Measurements from ENCODE around the gene AFG3L2.
A peak's percentile ranks its signal among the peaks of the same experiment; 100 is the strongest.

The AFG3L2 gene

DNA sequence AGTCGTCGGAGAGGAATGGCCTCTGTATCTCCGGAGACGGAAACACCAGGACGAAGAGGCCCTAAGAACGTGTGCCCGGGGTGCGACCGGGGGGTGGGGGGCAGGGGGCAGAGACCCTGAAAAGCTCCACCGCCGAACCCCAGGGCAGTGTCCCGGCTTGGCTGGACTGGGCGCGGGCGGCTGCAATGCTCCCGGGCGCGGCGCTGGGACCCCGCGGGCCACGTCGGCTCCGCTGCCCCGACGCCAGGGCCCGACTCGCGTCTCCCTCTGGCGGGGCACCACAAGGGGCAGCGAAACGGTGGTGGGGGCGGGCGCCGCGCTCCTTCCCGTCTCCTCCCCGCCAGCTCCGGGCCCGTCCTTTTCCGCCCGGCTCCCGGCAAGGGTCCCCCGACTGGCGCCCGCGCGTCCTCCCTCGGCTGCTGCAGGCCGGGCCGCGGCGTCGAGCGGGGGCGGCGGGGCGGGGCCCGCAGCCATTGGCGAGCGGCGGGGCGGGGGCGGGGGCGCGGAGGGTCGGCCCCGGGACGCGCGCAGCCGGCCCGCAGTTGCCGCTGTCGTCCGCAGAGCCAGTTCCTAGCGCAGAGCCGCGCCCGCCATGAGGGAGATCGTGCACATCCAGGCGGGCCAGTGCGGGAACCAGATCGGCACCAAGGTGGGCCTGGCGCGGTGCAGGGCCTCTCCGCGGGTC is 69.2 kb downstream of the AFG3L2 start, which contains the start of gene TUBB6:
TUBB6 (plus strand) TSS at position 541 of the 685 bp plus-strand sequence; CDS start at position 593, 52 bp downstream.
- H3K27ac ChIP-seq (ENCODE audit: low read depth, low read length) = peak within 1 kb of the TSS; percentile 94
- H3K9me3 ChIP-seq (ENCODE audit: control insufficient read depth in 5 of 5, low read length in 5 of 5) = peaks cover 0 to 3% (median 0%) of the 10 kb centered on the region in 5 donors
- H3K4me3 ChIP-seq (ENCODE audit: low read depth in 1 of 5, low read length in 5 of 5) = peak within 1 kb of the TSS; percentile 82 to 94 (median 87)
- H3K9ac ChIP-seq (ENCODE audit: low read length in 5 of 5) = peak within 1 kb of the TSS in 4 of 5 donors; percentile 82 to 95 (median 93)
- H3K36me3 ChIP-seq (ENCODE audit: control insufficient read depth in 5 of 5, insufficient read depth in 5 of 5, low read length in 5 of 5) = peaks cover 6 to 22% (median 9%) of the 10 kb centered on the region in 5 donors
- no peaks in the 10 kb centered on the region for H3K27me3 ChIP-seq (ENCODE audit: control insufficient read depth in 5 of 5, insufficient read depth in 4 of 5, low read length in 5 of 5)
- peaks cover 4 to 39% (median 32%) of the 10 kb centered on the region in 5 donors for H3K4me1 ChIP-seq (ENCODE audit: control insufficient read depth in 5 of 5, insufficient read depth in 5 of 5, low read length in 5 of 5)

DNA sequence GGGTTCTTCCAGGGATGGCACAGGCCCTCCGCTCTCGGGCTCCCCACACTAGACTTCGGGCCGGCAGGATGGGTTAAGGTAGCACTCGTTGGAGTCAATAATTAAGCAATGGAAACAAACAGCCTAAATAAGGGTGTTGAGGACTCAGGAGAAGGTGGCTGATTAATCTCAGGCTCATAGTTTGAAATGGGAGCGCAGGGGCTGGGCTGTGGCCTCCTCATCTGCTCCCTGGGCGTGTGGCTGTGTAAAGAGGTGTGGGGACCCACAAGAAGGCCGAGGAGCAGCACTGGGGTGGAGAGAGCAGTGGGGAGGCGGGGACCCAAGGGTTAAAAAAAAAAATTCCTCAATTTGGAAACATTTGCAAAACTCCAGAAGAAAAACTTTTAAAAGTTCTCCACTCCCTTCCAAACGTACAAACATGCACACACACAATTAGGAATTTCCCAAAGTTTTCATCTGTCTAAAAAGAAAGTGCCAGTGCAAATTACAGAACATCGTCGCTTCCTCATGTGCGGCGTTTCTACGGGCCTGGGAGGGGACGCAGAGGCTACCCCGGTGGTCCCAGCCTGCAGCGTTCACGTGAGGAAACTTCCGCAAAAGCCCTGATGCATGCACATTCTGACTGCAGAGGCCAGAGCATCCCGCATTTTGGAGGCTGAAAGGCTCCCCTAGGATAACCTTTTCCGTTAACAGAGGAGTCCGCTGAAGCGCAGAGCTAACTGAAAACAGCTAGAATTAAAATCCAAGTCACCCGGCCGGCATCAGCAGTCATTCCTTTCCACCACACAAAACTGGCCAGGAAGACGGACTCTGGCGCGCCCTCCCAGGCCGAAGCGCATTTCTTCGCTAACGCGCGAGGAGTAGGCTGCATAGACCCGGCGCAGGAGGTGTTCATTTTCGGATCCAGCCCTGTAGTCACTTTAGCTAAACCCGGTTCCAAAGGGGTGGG is 70.0 kb downstream of the AFG3L2 start:
- Histone ChIP-seq H3K4me3 (ENCODE audit: low read depth in 1 of 5, low read length in 5 of 5) (peak overlapping the region; percentile 68 to 88 (median 80)), H3K27ac (ENCODE audit: low read depth, low read length) (peak overlapping the region; percentile 84), H3K4me1 (ENCODE audit: control insufficient read depth in 5 of 5, insufficient read depth in 5 of 5, low read length in 5 of 5) (peaks cover 4 to 34% (median 32%) of the 10 kb centered on the region in 5 donors), H3K27me3 (ENCODE audit: control insufficient read depth in 5 of 5, insufficient read depth in 4 of 5, low read length in 5 of 5) (no peaks in the 10 kb centered on the region), H3K9me3 (ENCODE audit: control insufficient read depth in 5 of 5, low read length in 5 of 5) (no peaks in the 10 kb centered on the region), H3K9ac (ENCODE audit: low read length in 5 of 5) (peak overlapping the region in 4 of 5 donors; percentile 43 to 80 (median 64)), H3K36me3 (ENCODE audit: control insufficient read depth in 5 of 5, insufficient read depth in 5 of 5, low read length in 5 of 5) (peaks cover 5 to 17% (median 6%) of the 10 kb centered on the region in 5 donors)

DNA sequence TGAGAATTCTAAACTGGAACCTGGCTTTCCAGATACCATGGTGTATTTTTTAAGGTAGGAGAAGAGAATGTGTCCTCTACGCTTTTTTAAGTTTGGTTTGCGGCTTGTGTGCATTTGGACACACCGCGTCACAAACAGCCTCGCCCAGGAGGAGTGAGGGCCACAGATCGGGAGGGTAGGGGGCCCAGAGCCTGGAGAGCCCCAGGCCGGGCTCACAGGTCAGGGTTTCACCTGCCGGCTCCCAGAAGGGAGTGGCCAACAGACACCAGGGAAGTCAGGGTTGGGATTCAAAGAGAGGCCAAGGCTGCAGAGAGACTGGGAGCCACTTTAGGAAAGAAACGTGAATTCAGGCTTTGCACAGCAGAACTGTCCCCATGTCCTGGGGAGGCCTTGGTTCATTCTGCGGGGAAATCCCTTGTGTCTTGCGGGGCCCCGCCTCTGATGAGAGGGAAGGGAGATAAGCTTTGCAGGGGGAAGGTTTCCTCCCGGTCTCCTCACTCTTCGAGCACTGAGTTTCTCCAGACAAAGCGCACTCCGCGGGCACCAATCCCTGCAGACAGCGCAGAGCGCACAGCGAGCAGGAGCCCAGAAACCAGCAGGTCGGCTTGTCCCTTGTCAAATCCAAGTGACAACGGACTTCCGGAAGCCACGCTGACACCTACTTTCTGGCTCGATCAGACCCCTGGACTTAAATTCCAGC is 70.9 kb downstream of the AFG3L2 start:
- Histone ChIP-seq H3K4me3 (ENCODE audit: low read depth in 1 of 5, low read length in 5 of 5) (peak overlapping the region in 2 of 5 donors; percentile 87 to 88), H3K9me3 (ENCODE audit: control insufficient read depth in 5 of 5, low read length in 5 of 5) (no peaks in the 10 kb centered on the region), H3K27ac (ENCODE audit: low read depth, low read length) (no peak overlapping the region), H3K27me3 (ENCODE audit: control insufficient read depth in 5 of 5, insufficient read depth in 4 of 5, low read length in 5 of 5) (no peaks in the 10 kb centered on the region), H3K4me1 (ENCODE audit: control insufficient read depth in 5 of 5, insufficient read depth in 5 of 5, low read length in 5 of 5) (peaks cover 4 to 33% (median 32%) of the 10 kb centered on the region in 5 donors), H3K36me3 (ENCODE audit: control insufficient read depth in 5 of 5, insufficient read depth in 5 of 5, low read length in 5 of 5) (peaks cover 0 to 10% (median 2%) of the 10 kb centered on the region in 5 donors), H3K9ac (ENCODE audit: low read length in 5 of 5) (peak overlapping the region in 1 of 5 donors; percentile 80)

DNA sequence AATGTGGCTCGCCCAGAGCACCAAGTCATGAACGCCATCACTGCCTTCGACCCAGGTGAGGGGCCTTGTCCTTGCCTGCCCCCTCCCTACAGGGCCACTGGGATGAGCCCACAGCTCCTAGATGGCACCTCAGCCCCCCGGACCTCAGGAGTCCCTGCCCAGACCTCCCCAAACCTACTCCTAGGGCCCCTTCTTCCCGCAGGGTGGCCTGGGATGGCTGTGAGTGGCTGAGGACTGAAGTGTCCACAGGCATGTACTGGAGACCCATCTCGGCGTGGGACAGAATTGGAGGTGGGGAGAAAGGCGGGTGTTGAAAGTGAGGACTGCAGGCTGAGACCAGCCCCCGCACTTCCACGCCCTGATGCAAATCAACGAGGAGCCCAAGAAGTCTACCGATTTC is 71.8 kb downstream of the AFG3L2 start:
- Histone ChIP-seq H3K4me3 (ENCODE audit: low read depth in 1 of 5, low read length in 5 of 5) (no peak overlapping the region), H3K36me3 (ENCODE audit: control insufficient read depth in 5 of 5, insufficient read depth in 5 of 5, low read length in 5 of 5) (peaks cover 0 to 5% (median 0%) of the 10 kb centered on the region in 5 donors), H3K9ac (ENCODE audit: low read length in 5 of 5) (no peak overlapping the region), H3K9me3 (ENCODE audit: control insufficient read depth in 5 of 5, low read length in 5 of 5) (no peaks in the 10 kb centered on the region), H3K27me3 (ENCODE audit: control insufficient read depth in 5 of 5, insufficient read depth in 4 of 5, low read length in 5 of 5) (no peaks in the 10 kb centered on the region), H3K4me1 (ENCODE audit: control insufficient read depth in 5 of 5, insufficient read depth in 5 of 5, low read length in 5 of 5) (peaks cover 3 to 26% (median 25%) of the 10 kb centered on the region in 5 donors), H3K27ac (ENCODE audit: low read depth, low read length) (no peak overlapping the region)

DNA sequence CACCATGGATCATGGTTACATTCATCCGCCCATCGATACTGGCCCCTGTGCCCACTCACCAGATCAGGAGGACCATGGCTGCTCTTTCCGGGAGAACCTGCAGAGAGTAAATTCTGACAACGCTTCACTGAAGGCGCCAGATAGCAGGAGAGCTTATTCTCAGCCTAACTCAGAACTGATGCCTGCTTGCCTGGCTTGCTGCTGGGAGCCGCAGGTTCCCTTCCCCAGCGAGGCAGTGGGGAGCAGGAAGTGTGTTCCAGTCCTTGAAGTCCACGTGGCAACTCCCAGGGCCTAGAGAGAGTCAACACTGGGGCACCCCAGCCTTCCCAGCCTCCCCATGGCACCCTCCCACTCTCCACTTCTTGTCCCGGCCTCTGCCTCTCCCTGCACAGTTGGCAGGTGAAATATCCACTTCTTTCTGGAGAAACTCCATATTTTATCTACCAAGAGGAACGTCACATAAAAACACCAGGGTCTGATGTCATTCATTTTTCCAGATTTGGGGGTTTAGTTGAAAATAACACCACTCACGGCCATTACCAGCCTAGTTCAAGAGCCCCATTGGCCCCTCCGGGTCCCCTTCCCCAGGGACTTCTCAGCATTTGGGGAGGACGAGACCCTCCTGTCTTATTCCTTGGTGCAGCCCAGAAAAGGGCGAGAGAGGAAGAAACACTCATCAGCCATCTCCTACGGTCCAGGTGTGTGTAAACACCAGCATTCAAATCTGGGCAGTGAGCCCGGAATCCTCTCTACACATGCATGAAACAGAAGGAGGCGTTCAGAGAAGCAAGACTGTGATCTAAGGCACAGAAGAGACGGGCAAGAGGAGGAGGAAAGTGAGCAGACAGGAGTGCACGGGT is 72.4 kb downstream of the AFG3L2 start:
- Histone ChIP-seq H3K36me3 (ENCODE audit: control insufficient read depth in 5 of 5, insufficient read depth in 5 of 5, low read length in 5 of 5) (peaks cover 0 to 2% (median 0%) of the 10 kb centered on the region in 5 donors), H3K27me3 (ENCODE audit: control insufficient read depth in 5 of 5, insufficient read depth in 4 of 5, low read length in 5 of 5) (no peaks in the 10 kb centered on the region), H3K4me3 (ENCODE audit: low read depth in 1 of 5, low read length in 5 of 5) (no peak overlapping the region), H3K9ac (ENCODE audit: low read length in 5 of 5) (no peak overlapping the region), H3K4me1 (ENCODE audit: control insufficient read depth in 5 of 5, insufficient read depth in 5 of 5, low read length in 5 of 5) (peaks cover 1 to 21% (median 18%) of the 10 kb centered on the region in 5 donors), H3K27ac (ENCODE audit: low read depth, low read length) (no peak overlapping the region), H3K9me3 (ENCODE audit: control insufficient read depth in 5 of 5, low read length in 5 of 5) (no peaks in the 10 kb centered on the region)

DNA sequence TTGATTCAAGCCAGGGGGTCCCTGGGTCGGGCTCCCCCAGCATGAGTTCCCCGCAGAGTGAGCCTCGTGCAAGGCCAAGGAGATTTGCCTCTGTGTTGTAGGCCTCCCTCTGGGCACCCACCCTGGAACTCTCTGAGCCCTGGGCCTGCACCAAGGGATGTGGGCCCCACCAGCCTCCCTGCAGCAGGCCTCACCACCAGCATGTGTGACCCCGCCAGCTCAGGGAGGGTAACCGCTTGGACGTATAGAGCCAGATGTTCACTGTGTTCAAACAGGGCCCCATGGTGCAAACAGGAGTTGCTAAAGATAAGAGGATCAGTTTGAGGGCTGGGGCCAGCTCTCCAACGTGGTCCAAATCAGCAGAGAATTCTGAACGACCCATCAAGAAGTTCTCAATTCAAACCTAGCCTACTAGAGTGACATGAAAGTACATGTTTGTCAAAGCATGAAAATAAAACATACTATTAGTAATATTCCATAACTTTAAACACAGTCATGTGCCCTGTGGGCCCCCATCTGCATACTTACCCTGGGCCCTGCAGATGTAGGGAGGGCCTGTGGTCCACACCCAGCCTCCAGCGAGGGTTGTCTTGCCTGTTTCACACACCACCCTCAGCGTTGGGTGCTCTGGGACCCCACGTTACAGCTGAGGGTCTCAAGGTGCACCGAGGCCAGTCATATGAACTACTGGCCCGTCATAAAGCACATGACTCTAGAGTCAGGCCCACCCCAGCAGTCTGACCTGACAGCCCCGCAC is 74.5 kb downstream of the AFG3L2 start:
- H3K27ac ChIP-seq (ENCODE audit: low read depth, low read length) = no peak overlapping the region

DNA sequence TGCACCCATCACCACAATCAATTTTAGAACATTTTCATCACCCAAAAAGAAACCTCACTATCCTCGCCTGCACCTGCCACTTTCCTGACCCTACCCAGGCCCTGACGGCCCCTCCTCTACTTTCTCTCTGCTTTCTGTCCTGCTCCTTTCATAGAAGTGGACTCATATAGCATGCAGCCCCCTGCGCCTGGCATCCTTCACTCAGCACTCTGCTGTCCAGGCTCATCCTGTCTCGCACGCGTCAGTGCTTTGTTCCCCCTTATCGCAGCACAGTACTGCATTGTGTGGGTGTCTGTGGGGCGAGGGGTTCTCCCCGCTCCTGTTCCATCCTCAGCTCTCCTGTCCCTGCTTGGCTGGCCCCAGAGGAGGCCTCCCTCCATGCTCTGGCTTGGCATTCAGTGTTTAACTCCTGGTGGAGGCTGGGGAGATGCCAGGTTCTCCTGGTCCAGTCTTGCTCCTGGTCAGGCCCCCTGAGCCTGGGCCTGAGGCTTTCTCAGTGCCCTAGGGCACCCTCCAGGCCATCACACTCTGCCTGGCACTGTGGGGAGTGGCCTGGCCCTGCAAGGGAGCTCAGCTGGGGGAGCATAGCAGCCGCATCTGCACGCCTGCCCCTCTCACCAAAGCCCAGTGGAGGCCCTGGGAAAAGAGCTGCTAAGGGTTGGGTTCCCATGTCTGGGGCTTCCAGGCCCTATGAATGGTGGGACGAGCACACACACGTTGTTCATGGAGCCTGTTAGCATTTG is 75.6 kb downstream of the AFG3L2 start:
- no peak overlapping the region for H3K4me3 ChIP-seq (ENCODE audit: low read depth in 1 of 5, low read length in 5 of 5)
- H3K4me1 ChIP-seq (ENCODE audit: control insufficient read depth in 5 of 5, insufficient read depth in 5 of 5, low read length in 5 of 5) = peaks cover 0 to 6% (median 3%) of the 10 kb centered on the region in 5 donors
- H3K36me3 ChIP-seq (ENCODE audit: control insufficient read depth in 5 of 5, insufficient read depth in 5 of 5, low read length in 5 of 5) = no peaks in the 10 kb centered on the region
- H3K9ac ChIP-seq (ENCODE audit: low read length in 5 of 5) = no peak overlapping the region
- H3K27me3 ChIP-seq (ENCODE audit: control insufficient read depth in 5 of 5, insufficient read depth in 4 of 5, low read length in 5 of 5) = no peaks in the 10 kb centered on the region
- no peak overlapping the region for H3K27ac ChIP-seq (ENCODE audit: low read depth, low read length)
- H3K9me3 ChIP-seq (ENCODE audit: control insufficient read depth in 5 of 5, low read length in 5 of 5) = peaks cover 0 to 4% (median 0%) of the 10 kb centered on the region in 5 donors

More for the DNA sequence above, 74.5 kb downstream of the AFG3L2 start:
- H3K9ac ChIP-seq (ENCODE audit: low read length in 5 of 5) = no peak overlapping the region
- peaks cover 0 to 4% (median 0%) of the 10 kb centered on the region in 5 donors for H3K9me3 ChIP-seq (ENCODE audit: control insufficient read depth in 5 of 5, low read length in 5 of 5)
- H3K36me3 ChIP-seq (ENCODE audit: control insufficient read depth in 5 of 5, insufficient read depth in 5 of 5, low read length in 5 of 5) = no peaks in the 10 kb centered on the region
- H3K4me1 ChIP-seq (ENCODE audit: control insufficient read depth in 5 of 5, insufficient read depth in 5 of 5, low read length in 5 of 5) = peaks cover 0 to 17% (median 13%) of the 10 kb centered on the region in 5 donors
- no peak overlapping the region for H3K4me3 ChIP-seq (ENCODE audit: low read depth in 1 of 5, low read length in 5 of 5)
- no peaks in the 10 kb centered on the region for H3K27me3 ChIP-seq (ENCODE audit: control insufficient read depth in 5 of 5, insufficient read depth in 4 of 5, low read length in 5 of 5)

DNA sequence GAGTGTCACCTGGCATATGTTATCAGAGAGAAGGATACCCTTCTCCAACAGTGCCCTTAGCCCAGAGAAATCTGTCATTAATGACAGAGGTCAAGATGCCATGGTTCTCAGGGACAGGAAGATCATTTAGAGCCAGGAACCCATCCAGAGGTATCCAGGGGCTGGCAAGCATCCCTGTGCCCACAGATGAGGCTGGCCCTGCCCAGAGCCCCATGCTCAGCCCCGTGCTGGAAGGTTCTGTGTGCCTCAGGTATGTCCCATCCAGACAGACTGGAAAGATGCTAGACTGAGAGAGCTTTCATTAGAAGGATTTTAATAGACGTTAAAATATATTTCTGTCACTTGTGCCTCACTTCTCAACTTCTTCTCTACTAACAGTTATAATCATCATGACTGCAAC is 77.2 kb downstream of the AFG3L2 start:
- Histone ChIP-seq H3K36me3 (ENCODE audit: control insufficient read depth in 5 of 5, insufficient read depth in 5 of 5, low read length in 5 of 5) (no peaks in the 10 kb centered on the region), H3K9me3 (ENCODE audit: control insufficient read depth in 5 of 5, low read length in 5 of 5) (peaks cover 0 to 4% (median 0%) of the 10 kb centered on the region in 5 donors), H3K27ac (ENCODE audit: low read depth, low read length) (no peak overlapping the region), H3K9ac (ENCODE audit: low read length in 5 of 5) (no peak overlapping the region), H3K27me3 (ENCODE audit: control insufficient read depth in 5 of 5, insufficient read depth in 4 of 5, low read length in 5 of 5) (no peaks in the 10 kb centered on the region), H3K4me3 (ENCODE audit: low read depth in 1 of 5, low read length in 5 of 5) (no peak overlapping the region), H3K4me1 (ENCODE audit: control insufficient read depth in 5 of 5, insufficient read depth in 5 of 5, low read length in 5 of 5) (no peaks in the 10 kb centered on the region)
